NK-92 treated with Interleukin-12 subunit alpha and Interleukin-12 subunit beta, amount 100 ng/mL, for 24 hours (cell line): ENCODE results near the gene SESTD1.
"Not testable (repeated sequence)": the region's sequence is repeated elsewhere in the genome, so short reads cannot be mapped to it uniquely, and the experiment has no call there.

Source experiments
- DNase-seq: peaks from one replicate; lab custom pipeline; 2025; lab: John Stamatoyannopoulos, UW

SESTD1 gene

GRCh38 chr2:179239195-179239594 lies 25.4 kb downstream of the SESTD1 start:
- DNase-seq = no peak

- DNase-seq = no peak
Observed at GRCh38 chr2:179238027-179238426, 26.6 kb downstream of the SESTD1 start.

- DNase-seq = no peak
Observed at GRCh38 chr2:179237209-179237946, 27.3 kb downstream of the SESTD1 start.

- no peak for DNase-seq
Observed at GRCh38 chr2:179235463-179236108, 29.0 kb downstream of the SESTD1 start.

GRCh38 chr2:179234658-179235240 lies 29.9 kb downstream of the SESTD1 start:
- no peak for DNase-seq

- DNase-seq = no peak
Observed at GRCh38 chr2:179233626-179234430, 30.8 kb downstream of the SESTD1 start.

GRCh38 chr2:179233083-179233490 lies 31.5 kb downstream of the SESTD1 start:
- DNase-seq = no peak

GRCh38 chr2:179226961-179227259 lies 37.7 kb downstream of the SESTD1 start:
- DNase-seq = no peak

- DNase-seq = no peak
Observed at GRCh38 chr2:179226203-179226960, 38.2 kb downstream of the SESTD1 start.

- DNase-seq = no peak
Observed at GRCh38 chr2:179224361-179224760, 40.3 kb downstream of the SESTD1 start.

GRCh38 chr2:179222076-179222475 lies 42.6 kb downstream of the SESTD1 start:
- no peak for DNase-seq

- peak; percentile 18 for DNase-seq
Observed at GRCh38 chr2:179218848-179219594, 45.6 kb downstream of the SESTD1 start.

GRCh38 chr2:179214671-179215070 lies 50.0 kb downstream of the SESTD1 start:
- DNase-seq = not testable (repeated sequence)

- no peak for DNase-seq
Observed at GRCh38 chr2:179211355-179211754, 53.3 kb downstream of the SESTD1 start.

- DNase-seq = not testable (repeated sequence)
Observed at GRCh38 chr2:179208277-179208676, 56.4 kb downstream of the SESTD1 start.

GRCh38 chr2:179207047-179207446 lies 57.6 kb downstream of the SESTD1 start:
- DNase-seq = no peak

GRCh38 chr2:179201869-179202268 lies 62.8 kb downstream of the SESTD1 start:
- no peak for DNase-seq

- not testable (repeated sequence) for DNase-seq
Observed at GRCh38 chr2:179195926-179196590, 68.6 kb downstream of the SESTD1 start.

GRCh38 chr2:179195141-179195540 lies 69.5 kb downstream of the SESTD1 start:
- DNase-seq = no peak

GRCh38 chr2:179193759-179194394 lies 70.8 kb downstream of the SESTD1 start:
- DNase-seq = no peak
